Body of pancreas (tissue), 4 donors: ENCODE measurements around the gene TICAM2.

Experiments used
- POLR2A ChIP-seq, 3 donors: fragments of 450-650 bp; IDR thresholded peaks; one replicate each; pipeline ENCODE4 v1.6.1; 2016; ENCODE audit warnings: antibody characterized with exemption in 3 of 3, mild to moderate bottlenecking in 2 of 3
- TF ChIP-seq, protein P1 (sequence below), 7 experiments: fragments of 450-650 bp in 4 of 7; fragments of 200-600 bp in 3 of 7; sonication (generic) in 3 of 7; IDR thresholded peaks; one replicate each; pipeline ENCODE4 v1.5.1; 2016 to 2019; ENCODE audit warnings: antibody characterized with exemption in 7 of 7

DNA sequence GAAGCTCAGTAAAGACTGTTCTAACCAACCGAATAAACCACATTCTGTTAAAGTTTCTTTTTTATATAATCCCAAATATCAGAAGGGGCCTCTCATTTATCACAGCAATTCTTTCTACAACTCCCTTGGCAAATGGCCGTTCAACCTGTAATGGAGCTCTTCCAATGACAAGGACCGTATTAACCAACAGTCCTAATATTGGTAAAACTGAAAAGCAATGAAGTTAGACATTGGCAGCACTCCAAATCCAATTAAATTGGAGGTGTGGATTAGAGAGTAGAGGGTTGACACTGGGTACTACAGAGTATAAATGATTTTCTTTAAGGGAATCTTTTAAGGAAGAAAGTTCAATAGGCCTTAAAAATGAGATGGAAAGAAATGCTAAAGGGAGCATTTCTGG, 22.7 kb upstream of the TICAM2 start:
- TF ChIP-seq, protein P1, sequence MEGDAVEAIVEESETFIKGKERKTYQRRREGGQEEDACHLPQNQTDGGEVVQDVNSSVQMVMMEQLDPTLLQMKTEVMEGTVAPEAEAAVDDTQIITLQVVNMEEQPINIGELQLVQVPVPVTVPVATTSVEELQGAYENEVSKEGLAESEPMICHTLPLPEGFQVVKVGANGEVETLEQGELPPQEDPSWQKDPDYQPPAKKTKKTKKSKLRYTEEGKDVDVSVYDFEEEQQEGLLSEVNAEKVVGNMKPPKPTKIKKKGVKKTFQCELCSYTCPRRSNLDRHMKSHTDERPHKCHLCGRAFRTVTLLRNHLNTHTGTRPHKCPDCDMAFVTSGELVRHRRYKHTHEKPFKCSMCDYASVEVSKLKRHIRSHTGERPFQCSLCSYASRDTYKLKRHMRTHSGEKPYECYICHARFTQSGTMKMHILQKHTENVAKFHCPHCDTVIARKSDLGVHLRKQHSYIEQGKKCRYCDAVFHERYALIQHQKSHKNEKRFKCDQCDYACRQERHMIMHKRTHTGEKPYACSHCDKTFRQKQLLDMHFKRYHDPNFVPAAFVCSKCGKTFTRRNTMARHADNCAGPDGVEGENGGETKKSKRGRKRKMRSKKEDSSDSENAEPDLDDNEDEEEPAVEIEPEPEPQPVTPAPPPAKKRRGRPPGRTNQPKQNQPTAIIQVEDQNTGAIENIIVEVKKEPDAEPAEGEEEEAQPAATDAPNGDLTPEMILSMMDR (IDR thresholded peaks at IDR 0.05), result no peak
- no peak for TF ChIP-seq POLR2A (IDR thresholded peaks at IDR 0.05)
